HG03064 (cell line): ENCODE measurements around the gene ZEB2.
A peak's percentile ranks its signal among the peaks of the same experiment; 100 is the strongest.

Experiments
- ATAC-seq: cut with Tn5 transposase; IDR thresholded peaks from one replicate; pipeline ENCODE4 v1.9.1; 2021; ENCODE audit warnings: low read depth; ENCODE audit not compliant: unreplicated experiment

The ZEB2 gene

GRCh38 chr2:144364944-144365738, 154.8 kb downstream of the ZEB2 start:
- peak; percentile 83 for ATAC-seq

DNA sequence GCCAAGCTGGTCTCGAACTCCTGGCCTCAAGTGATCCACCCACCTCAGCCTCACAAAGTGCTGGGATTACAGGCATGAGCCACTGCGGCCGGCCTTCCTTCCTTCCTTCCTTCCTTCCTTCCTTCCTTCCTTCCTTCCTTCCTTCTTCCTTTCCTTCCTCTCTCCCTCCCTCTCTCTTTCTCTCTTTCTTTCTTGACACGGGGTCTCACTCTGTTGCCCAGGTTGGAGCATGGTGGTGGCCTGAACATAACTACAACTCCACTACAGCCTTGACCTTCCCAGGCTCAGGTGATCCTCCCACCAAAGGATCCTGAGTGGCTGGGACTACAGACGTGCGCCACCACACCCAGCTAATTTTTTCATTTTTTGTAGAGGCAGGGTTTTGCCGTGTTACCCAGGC, 155.7 kb downstream of the ZEB2 start:
- peak; percentile 4 for ATAC-seq

- ATAC-seq: no peak
Observed at GRCh38 chr2:144362401-144362800, 157.5 kb downstream of the ZEB2 start.

GRCh38 chr2:144361742-144362141, 158.2 kb downstream of the ZEB2 start:
- no peak for ATAC-seq

DNA sequence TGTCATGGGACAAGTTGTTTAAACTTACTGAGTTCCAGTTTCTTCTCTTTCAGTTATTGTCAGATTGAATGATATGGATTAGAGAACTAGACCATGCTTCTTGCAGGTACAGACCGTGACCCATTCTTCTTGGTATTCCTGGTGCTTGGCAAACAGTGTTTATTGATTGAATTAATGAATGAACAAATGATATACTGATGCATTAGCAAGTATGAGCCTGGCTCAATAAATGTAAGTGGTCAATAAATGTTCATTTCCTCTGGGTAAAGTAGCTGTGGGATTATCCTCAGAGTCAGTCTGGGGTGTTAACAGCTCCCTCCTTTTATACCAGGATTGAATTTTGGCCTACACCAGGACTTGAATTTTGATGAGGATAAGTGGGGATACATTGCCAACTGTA, 160.2 kb downstream of the ZEB2 start:
- ATAC-seq: no peak

DNA sequence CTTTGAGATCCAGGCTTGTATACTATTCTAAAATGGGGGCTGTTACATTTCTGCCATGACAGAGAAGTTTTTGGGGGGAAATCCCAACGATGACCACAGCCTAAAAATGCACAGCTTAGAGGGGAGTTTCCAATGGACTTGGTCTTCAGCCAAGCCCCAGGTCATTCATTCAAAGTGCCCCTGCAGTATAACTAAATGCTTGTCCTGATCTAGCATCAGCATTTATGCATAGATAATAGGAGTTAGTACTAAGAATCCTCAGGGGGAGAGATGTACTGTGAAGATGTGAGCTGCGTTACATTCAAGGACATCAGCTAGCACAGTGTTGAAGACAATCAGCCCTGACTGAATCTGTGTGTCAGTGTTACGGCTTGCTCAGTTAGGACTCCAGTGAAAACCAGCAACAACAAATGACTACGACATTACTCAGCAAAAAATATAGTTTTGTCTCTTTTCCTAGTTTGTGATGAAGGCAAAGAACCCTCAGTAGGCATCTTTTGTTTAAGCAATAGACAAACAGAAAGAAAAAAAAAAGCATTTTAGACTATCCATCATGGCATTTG, 160.9 kb downstream of the ZEB2 start:
- ATAC-seq: peak; percentile 55

DNA sequence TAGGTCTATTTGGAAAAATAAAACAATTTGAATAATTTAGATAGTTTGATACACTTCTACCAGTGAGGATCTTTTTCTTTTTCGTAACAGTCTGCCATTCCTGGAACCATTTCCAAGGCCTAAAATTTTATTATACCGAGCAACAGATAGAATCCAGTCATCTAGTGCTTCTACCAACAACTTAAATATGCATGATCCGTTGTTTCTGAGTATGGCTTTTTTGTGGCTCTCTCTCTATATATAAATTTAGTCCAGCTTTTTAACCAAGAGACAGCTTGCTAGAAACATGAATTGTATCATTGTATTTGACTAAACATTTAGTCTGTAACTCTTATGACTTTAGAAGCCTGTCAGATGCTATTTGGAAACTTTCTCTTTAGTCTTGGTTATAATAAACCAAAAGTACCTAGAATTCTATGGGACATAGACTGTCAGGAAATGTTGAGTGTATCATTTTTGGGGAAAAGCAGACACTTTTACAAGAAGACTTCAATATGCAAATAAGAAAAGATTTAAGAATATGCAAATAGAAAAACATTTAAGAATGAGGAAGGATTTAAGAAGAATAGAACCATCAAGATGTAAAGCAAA, 161.4 kb downstream of the ZEB2 start:
- no peak for ATAC-seq

- ATAC-seq: peak; percentile 73
Observed at GRCh38 chr2:144357623-144358373, 162.1 kb downstream of the ZEB2 start.

- ATAC-seq: no peak
Observed at GRCh38 chr2:144356402-144356801, 163.5 kb downstream of the ZEB2 start.

GRCh38 chr2:144354953-144355352, 165.0 kb downstream of the ZEB2 start:
- ATAC-seq: no peak

DNA sequence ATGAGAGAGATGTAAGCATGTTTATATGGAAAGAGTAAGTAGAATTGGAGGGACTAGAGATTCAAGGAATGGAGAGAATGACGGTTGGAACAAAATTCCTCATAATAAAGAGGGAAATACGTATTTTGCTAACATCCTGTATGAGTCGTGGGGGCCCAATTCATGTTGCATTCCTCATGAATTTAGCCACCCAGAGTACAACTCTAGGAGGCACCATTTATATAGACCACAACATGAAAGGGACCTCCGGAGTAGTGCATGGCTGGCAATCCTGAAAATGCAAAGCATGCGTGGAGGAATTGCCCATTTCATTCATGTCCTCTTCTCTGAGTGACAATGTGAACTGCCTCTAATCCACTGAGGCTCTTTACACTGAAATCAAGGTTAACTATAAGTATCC, 168.2 kb downstream of the ZEB2 start:
- no peak for ATAC-seq

- no peak for ATAC-seq
Observed at GRCh38 chr2:144350151-144350802, 169.6 kb downstream of the ZEB2 start.

GRCh38 chr2:144349674-144350073, 170.2 kb downstream of the ZEB2 start:
- no peak for ATAC-seq

- ATAC-seq: no peak
Observed at GRCh38 chr2:144348846-144349245, 171.1 kb downstream of the ZEB2 start.

DNA sequence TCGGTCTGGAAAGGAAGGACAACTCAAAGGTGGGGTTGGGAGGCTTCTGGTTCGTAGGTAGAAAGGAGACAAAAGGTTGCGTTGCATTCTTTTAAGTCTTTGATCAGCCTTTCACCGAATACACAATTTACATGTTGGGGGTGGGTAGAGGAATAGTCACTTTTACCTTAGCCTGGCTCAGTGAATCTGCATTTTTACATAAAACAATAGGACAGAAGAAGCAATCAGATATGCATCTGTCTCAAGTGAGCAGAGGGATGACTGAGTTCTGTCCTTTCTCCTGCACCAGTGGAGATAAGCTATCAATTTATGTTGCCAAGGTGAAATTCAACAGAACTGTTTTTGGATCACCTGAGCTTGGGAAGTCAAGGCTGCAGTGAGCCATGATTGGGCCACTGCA, 173.7 kb downstream of the ZEB2 start:
- ATAC-seq: no peak

- no peak for ATAC-seq
Observed at GRCh38 chr2:144343145-144343544, 176.8 kb downstream of the ZEB2 start.

- no peak for ATAC-seq
Observed at GRCh38 chr2:144341538-144341937, 178.4 kb downstream of the ZEB2 start.

- ATAC-seq: no peak
Observed at GRCh38 chr2:144339048-144339447, 180.9 kb downstream of the ZEB2 start.

DNA sequence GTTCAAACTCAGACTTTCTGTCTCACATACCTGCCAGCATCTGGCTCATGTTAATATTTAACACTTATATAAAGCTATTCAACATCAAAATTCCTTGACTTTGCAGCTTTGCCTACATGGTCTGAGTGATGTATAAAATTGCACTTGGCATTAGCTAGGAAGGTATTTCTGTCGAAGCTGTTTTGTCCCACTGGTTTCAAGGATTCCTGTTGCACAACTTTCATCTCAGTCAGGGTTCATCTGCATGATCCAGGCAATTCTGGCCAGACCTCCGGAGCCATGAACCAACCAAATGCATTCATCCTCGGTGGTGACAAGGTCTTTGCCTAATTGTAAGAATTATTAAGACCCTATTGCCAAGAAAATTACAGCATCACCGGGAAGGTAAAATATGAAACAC, 185.4 kb downstream of the ZEB2 start:
- ATAC-seq: no peak
